NT2/D1 (cell line): ENCODE data around the gene RAB20.

Experiments used
- SUZ12 ChIP-seq: IDR thresholded peaks from 2 replicates; pipeline ENCODE4 v1.6.1; 2011; ENCODE audit not compliant: insufficient read length, insufficient read depth; ENCODE audit errors: extremely low read depth
- YY1 ChIP-seq: IDR thresholded peaks from 2 replicates; pipeline ENCODE4 v1.6.1; 2011; ENCODE audit not compliant: insufficient read length, insufficient read depth

GRCh38 chr13:110548891-110549794, 12.4 kb downstream of the RAB20 start:
- TF ChIP-seq SUZ12 (no peak), YY1 (no peak)
